Natural killer cell (primary cell): ENCODE data around the gene PDE9A. TPM values are rescaled to one million over a fixed set of nuclear protein-coding genes. Genes with fewer than 3 reads are reported as not detected.

Source experiments
- ATAC-seq, 3 donors: fragments of 150-1000 bp in 2 of 3; fragments of 200-7000 bp in 1 of 3; cut with Tn5 transposase; 1 replicate in 1 of 3; 2 replicates in 2 of 3; pipeline ENCODE4 v1.10.0; 2021; ENCODE audit warnings: mild to moderate bottlenecking in 2 of 3, moderate library complexity in 2 of 3
- DNase-seq, 2 donors: peaks; one replicate each; pipeline versions ENCODE4 v3.0.0 to v3.0.0-alpha.2; 2013 to 2021; ENCODE audit warnings: mixed read lengths in 1 of 2
- H3K27ac ChIP-seq: one replicate; pipeline ENCODE4 v1.5.1; 2013; ENCODE audit warnings: mild to moderate bottlenecking, low read length
- H3K27me3 ChIP-seq: one replicate; pipeline ENCODE4 v1.6.1; 2013; ENCODE audit warnings: low read length; ENCODE audit not compliant: control insufficient read depth, insufficient read depth
- H3K36me3 ChIP-seq: one replicate; pipeline ENCODE4 v1.6.1; 2013; ENCODE audit warnings: low read length; ENCODE audit not compliant: control insufficient read depth, insufficient read depth
- H3K4me1 ChIP-seq: one replicate; pipeline ENCODE4 v1.6.1; 2013; ENCODE audit warnings: low read length; ENCODE audit not compliant: control insufficient read depth, insufficient read depth
- H3K4me3 ChIP-seq: one replicate; pipeline ENCODE4 v1.5.1; 2013; ENCODE audit warnings: low read length
- H3K9me3 ChIP-seq: one replicate; pipeline ENCODE4 v1.6.1; 2013; ENCODE audit warnings: low read length; ENCODE audit not compliant: control insufficient read depth, insufficient read depth
- H3K27ac Mint-ChIP-seq, 2 donors: one replicate each; pipeline ENCODE4 v1.8.0; 2022; ENCODE audit warnings: mild to moderate bottlenecking in 2 of 2, mixed read lengths in 2 of 2, moderate library complexity in 1 of 2
- H3K27me3 Mint-ChIP-seq, 2 donors: one replicate each; pipeline ENCODE4 v1.8.0; 2022; ENCODE audit warnings: low read depth in 2 of 2, mixed read lengths in 2 of 2
- H3K36me3 Mint-ChIP-seq: one replicate; pipeline ENCODE4 v1.8.0; 2022; ENCODE audit warnings: mixed read lengths
- H3K4me1 Mint-ChIP-seq, 2 donors: one replicate each; pipeline ENCODE4 v1.8.0; 2022; ENCODE audit warnings: mixed read lengths in 2 of 2
- H3K4me3 Mint-ChIP-seq: one replicate; pipeline ENCODE4 v1.8.0; 2022; ENCODE audit warnings: mild to moderate bottlenecking, moderate library complexity, mixed read lengths
- H3K9me3 Mint-ChIP-seq, 2 donors: one replicate each; pipeline ENCODE4 v1.8.0; 2022; ENCODE audit warnings: mixed read lengths in 2 of 2
- WGBS: methylation state at CpG from one replicate; pipeline ENCODE4 v1.1.7; 2013; ENCODE audit warnings: missing lambda C conversion rate; ENCODE audit not compliant: insufficient coverage; 5-methylcytosine and 5-hydroxymethylcytosine counted together
- intact Hi-C: fragments of 100-400 bp; cut with micrococcal nuclease; formaldehyde crosslinking; loops from one replicate; pipeline ENCODE4 v1.14.2; 2022
- total RNA-seq, 4 donors: library from RNA; stranded (reverse); fragments of 120-200 nt in 1 of 4; gene quantifications; one replicate each; pipeline versions ENCODE4 v1.2.3 to v1.2.4, GENCODE V29; 2013 to 2022
- TF ChIP-seq, protein P1 (sequence below): fragments of 200-600 bp; IDR thresholded peaks from one replicate; pipeline ENCODE4 v1.8.0; 2022; ENCODE audit warnings: antibody characterized with exemption

Gene PDE9A
- total RNA-seq, 3 donors from 2014 or later (not counting 1 experiment from before 2014, with no cell fraction given) = 1.0 to 4.1 (median 1.2) TPM

DNA sequence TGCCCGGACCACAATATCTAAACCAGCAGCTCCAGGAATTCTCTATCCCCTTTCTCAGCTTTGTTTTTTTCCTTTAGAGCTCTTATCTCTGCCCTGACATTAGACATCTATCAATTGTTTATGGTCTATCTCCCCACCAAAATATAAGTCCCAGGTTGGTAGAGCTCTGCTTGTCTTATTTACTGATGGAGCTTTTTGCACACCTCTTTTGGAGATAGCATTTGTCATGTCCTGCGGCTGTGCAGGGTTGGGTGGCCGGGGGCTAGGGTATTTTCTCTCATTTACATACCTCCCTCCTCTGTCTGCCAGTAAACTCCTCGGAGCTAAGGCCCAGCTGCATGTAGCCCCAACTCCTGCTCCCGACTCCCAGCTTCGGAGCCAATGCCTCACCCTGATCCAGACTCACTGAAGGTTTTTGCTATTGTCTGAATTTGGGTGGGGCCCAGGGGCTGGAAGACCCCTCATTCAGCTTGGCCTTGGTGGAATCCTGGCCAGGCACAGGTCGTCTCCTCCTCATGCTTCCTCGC is 11.1 kb upstream of the PDE9A start:
- Histone ChIP-seq H3K36me3 (no peaks in the 10 kb centered on the region), H3K4me1 (no peaks in the 10 kb centered on the region), H3K27ac (no peak overlapping the region), H3K4me3 (no peak overlapping the region), H3K9me3 (no peaks in the 10 kb centered on the region), H3K27me3 (no peaks in the 10 kb centered on the region)
- Mint-ChIP-seq H3K27ac (no peak overlapping the region), H3K36me3 (no peaks in the 10 kb centered on the region), H3K4me1 (no peaks in the 10 kb centered on the region), H3K9me3 (no peaks in the 10 kb centered on the region), H3K27me3 (peaks cover 0 to 18% of the 10 kb centered on the region in 2 donors), H3K4me3 (no peak overlapping the region)
- intact Hi-C loops = no loop called here
- TF ChIP-seq, protein P1, sequence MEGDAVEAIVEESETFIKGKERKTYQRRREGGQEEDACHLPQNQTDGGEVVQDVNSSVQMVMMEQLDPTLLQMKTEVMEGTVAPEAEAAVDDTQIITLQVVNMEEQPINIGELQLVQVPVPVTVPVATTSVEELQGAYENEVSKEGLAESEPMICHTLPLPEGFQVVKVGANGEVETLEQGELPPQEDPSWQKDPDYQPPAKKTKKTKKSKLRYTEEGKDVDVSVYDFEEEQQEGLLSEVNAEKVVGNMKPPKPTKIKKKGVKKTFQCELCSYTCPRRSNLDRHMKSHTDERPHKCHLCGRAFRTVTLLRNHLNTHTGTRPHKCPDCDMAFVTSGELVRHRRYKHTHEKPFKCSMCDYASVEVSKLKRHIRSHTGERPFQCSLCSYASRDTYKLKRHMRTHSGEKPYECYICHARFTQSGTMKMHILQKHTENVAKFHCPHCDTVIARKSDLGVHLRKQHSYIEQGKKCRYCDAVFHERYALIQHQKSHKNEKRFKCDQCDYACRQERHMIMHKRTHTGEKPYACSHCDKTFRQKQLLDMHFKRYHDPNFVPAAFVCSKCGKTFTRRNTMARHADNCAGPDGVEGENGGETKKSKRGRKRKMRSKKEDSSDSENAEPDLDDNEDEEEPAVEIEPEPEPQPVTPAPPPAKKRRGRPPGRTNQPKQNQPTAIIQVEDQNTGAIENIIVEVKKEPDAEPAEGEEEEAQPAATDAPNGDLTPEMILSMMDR = no peak
- no peak for ATAC-seq
- 82% methylated on average over 8 of the region's 8 CpGs for WGBS
- DNase-seq = no peak

DNA sequence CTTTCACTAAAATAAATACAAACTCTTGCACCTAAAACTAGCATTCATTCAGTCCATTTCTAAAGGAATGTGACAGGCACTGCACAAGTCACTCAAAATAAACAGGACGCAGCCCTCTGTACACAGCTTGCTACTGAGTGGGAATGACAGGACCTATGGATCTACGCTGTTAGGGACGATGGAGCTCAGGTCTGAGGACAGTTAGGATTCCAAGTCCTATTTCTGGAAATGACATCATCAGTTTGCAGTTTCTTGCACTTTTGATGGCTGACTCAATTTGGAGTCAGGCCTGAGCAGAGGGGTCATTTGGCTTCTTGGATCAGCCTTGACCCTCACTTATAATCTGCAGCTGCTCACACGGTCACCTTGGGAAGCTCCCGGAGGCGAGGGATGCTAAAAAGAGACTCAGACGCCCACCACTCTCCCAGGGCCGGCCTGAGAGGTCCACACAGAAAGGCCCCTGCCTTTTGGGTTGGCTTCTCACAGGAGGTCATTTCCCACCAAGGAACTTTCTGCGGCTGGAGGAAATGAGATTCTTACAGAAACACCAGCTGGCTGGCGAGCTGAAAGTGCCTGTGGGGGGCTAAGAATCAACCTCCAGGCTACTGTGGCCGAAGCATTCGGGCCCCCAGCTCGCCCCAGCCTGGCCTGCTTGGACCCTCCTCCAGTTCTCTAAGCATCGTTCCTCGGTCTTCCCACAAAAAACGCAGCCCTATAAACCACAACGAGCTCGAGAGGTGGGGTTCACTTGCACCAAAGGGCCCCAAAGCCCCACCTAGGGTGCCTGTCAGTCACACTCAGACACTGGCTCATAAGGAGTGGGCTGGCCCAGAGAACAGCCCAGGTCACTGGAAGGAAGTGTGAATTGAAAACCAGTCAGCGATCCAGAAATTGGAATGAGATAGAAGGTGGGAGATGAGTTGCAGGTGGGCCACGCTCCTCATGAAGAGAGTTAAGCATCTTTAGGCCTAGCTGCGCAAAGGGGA is 8.9 kb upstream of the PDE9A start:
- Histone ChIP-seq H3K4me3 (no peak overlapping the region), H3K27me3 (no peaks in the 10 kb centered on the region), H3K36me3 (no peaks in the 10 kb centered on the region), H3K27ac (no peak overlapping the region), H3K4me1 (no peaks in the 10 kb centered on the region), H3K9me3 (no peaks in the 10 kb centered on the region)
- Mint-ChIP-seq H3K36me3 (no peaks in the 10 kb centered on the region), H3K9me3 (no peaks in the 10 kb centered on the region), H3K4me1 (no peaks in the 10 kb centered on the region), H3K27ac (no peak overlapping the region), H3K27me3 (peaks cover 0 to 18% of the 10 kb centered on the region in 2 donors), H3K4me3 (no peak overlapping the region)
- intact Hi-C loops = no loop called here
- TF ChIP-seq, protein P1 = no peak
- no peak for ATAC-seq
- DNase-seq = no peak
- WGBS = 80% methylated on average over 21 of the region's 21 CpGs

DNA sequence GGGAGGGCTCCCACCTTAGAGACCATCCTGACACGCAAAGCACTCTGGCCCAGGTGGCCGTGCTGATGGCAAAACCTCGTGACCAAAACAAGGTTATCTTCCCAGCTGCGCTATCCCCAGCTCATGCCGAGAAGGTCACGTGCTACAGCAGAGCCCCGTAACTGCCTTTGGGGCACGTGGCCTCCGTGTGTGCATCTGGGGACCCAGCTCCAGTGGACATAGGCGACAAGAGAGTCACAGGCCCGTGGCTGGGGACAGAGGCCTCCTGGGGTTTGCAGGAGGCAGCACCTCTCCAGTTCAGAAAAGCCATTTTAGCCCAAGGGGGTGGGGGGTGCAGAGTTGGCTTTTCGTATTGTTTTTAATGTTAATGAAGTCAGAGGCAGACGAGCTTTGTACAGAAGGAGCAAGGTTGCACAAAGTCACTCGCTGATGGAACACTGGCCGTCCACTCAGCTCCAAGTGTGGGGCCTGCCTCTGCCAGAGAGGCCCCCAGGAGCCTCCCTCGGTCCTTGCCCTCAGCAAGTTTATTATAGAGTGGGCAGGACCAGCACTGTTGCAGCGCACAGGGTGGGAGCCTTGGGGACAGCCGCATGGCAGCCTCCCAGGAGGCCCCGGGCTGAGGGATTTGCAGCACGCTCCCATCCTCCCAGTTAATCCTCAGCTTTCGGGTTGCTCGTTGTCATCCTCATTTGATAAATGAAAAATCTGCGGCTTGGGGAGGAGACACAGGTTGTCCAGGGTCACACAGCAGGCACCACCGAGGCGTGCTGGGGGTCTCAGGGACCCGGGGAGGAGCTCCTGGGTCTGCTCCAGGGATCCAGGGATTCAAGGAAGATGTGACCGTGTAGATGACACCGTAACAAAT is 8.0 kb upstream of the PDE9A start:
- Mint-ChIP-seq H3K9me3 (no peaks in the 10 kb centered on the region), H3K4me3 (no peak overlapping the region), H3K36me3 (no peaks in the 10 kb centered on the region), H3K27ac (no peak overlapping the region), H3K4me1 (no peaks in the 10 kb centered on the region), H3K27me3 (peaks cover 0 to 16% of the 10 kb centered on the region in 2 donors)
- 85% methylated on average over 28 of the region's 28 CpGs for WGBS
- intact Hi-C loops = no loop called here
- Histone ChIP-seq H3K9me3 (no peaks in the 10 kb centered on the region), H3K27me3 (no peaks in the 10 kb centered on the region), H3K27ac (no peak overlapping the region), H3K4me1 (no peaks in the 10 kb centered on the region), H3K36me3 (no peaks in the 10 kb centered on the region), H3K4me3 (no peak overlapping the region)
- DNase-seq (no peak), ATAC-seq (no peak)
- TF ChIP-seq, protein P1 = no peak
